GM21786 (cell line): ENCODE measurements around the gene SPDL1.

ENCODE experiments used
- ATAC-seq: cut with Tn5 transposase; IDR thresholded peaks from one replicate; pipeline ENCODE4 v1.9.1; 2021; ENCODE audit not compliant: unreplicated experiment

Gene SPDL1

DNA sequence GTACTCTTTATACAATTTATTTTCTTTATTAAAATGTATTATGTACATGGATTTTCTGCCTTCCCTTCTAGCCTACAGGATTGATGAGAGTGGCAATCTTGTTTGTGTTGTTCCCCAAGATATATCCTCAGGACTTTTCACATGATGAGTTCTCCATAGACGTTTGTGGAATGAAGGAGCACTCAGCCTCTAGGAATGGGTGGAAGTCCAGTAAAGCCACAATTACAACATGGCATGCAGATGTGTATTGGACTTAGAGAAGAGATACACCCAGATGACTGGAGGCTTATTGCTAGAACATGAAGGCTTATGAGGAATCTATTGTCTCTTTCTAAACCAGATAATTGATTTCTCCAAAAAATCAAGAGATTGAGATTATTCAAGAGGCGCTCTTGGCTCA lies 45.3 kb downstream of the SPDL1 start:
- no peak for ATAC-seq

- no peak for ATAC-seq
Observed at GRCh38 chr5:169629847-169630548, 46.4 kb downstream of the SPDL1 start.

- ATAC-seq, result no peak
Observed at GRCh38 chr5:169631360-169631759, 47.8 kb downstream of the SPDL1 start.

DNA sequence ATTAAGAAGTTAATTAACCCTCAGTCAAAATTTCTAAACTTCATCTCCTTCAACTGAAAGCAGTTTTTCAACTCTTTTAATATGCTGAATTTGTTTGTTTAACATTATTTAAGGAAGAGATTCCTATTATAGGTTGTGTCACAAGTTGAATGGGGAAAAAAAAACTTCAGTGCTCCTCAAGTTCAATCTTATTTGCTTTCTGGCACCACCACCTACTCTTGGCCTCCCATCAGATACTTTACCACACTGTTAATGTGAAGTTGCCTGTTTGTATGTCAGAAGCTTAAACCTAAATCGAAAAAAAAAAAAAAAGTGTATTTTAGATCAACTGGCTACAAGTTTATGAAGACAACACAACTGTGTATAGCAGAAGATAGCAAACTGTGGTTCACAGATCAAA lies 49.4 kb downstream of the SPDL1 start:
- no peak for ATAC-seq

DNA sequence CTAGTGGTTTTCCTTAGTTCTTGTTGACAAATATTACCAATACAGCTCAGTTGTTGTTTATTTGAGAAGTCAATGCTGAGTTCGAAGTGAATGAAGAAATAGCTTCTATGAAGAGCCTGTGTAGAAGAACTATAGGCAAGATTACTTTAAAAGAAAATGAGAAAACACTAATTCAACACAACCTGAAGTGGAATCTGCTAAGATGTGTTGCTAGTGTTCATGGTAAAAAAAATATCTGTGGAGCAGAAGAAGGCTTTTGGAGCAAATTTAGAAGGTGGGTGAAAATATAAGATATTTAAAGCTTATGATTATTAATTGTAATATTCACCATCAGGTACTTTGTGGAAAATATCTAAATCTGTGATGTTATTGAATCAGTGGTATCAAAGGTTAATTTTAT lies 51.0 kb downstream of the SPDL1 start:
- no peak for ATAC-seq

DNA sequence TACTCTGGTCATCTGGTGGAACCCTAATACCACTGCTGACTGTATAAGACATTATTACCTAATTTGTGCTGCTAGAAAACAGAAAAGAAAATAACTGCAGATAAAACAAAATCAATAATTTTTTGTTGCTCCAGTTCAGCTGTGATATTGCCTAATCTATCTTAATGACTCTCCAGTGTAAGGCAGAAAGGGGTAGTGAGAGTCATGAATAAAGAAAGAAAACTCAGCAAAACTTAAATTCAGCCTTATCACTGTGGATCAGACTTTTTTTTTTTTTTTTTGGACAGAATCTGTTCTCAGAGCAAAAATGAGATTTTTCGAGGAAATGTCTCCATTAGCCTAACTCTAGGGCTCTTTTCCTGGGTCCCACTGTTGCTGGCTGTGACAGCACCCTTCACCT lies 52.4 kb downstream of the SPDL1 start:
- ATAC-seq, result no peak

DNA sequence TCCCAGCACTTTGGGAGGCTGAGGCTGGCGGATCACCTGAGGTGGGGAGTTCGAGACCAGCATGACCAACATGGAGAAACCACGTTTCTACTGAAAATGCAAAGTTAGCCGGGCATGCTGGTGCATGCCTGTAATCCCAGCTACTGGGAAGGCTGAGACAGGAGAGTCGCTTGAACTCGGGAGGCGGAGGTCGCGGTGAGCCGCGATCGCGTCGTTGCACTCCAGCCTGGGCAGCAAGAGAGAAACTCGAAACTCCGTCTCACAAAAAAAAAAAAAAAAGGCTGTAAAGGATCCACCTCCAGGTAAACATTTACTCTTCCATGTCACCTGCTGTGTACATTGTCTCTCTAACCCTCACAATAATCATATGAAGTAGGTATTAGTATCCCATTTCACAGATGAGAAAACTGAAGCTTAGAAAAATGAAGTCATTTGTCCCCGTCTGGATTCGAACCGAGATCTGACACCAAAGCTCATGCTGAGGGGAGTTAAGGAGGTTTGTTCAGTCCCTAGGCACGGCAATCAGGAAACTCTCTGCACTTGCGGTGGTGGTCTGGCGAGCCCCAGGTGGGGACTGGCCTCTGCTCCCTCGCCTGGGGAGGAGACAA lies 53.0 kb downstream of the SPDL1 start:
- ATAC-seq, result no peak

GRCh38 chr5:169637085-169637548 lies 53.5 kb downstream of the SPDL1 start, which contains the start of gene DOCK2:
Gene DOCK2 (plus strand): TSS chr5:169637275. CDS start chr5:169637327, 52 bp downstream.
- ATAC-seq, result peak; percentile 90

- ATAC-seq, result peak; percentile 70
Observed at GRCh38 chr5:169637549-169638121, 54.1 kb downstream of the SPDL1 start.

DNA sequence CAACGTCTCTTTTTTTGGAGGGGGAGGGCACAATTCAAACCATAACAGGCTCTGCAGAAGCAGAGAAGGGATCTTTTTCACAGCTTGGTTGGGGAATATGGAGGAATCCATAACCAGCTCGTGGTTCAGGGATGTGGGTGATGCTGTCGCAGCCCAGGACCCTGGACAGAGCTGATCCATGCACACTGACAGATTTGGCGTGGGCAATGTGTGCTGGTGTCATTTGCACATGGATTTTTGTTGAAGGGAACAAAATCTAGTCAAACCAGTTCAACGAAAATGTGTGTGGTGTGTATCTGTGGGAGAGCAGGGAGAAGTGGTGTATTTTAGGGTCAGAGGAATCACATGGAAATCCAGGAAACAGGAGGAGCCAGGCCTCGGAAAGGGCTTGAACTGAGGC lies 57.7 kb downstream of the SPDL1 start:
- no peak for ATAC-seq

DNA sequence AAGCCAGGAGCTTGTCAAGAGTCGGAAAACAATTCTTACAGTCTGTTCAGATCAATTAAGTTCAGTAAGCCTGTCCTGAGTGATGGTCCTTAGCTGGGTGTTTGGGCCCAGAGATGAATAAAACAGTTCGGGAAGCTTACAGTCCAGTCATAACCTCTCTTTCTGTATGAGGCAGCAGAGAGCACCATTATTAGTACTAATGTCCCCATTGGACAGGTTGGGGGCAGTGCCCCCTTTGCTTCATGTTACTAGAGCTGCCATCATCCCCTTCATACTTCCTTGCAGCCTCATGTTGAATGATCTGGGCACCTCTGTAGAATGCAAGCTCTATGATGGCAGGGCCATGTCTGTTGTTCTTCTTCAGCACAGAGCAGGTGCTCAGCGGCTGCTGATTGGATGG lies 63.3 kb downstream of the SPDL1 start:
- no peak for ATAC-seq

DNA sequence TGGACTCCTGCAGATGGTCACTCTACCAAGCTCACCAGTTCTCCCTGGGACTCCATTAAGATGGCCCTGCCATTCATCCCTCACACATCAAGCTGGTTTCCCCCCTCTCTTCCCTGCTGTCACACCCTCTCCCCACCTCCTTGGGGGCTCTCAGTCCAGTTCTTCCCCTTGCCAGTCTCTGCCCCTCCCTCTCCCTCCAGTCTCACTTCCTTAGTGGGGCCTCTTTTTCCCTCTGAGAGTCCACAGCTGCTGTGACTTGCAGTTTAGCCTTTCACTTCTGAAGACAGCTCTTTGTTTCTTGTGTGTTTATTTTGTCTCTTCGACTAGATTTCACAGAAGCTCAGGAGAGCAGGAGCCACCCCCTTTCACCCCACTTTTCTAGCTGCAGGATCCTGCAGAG lies 64.0 kb downstream of the SPDL1 start:
- peak; percentile 54 for ATAC-seq

GRCh38 chr5:169648725-169649310 lies 65.2 kb downstream of the SPDL1 start:
- no peak for ATAC-seq

DNA sequence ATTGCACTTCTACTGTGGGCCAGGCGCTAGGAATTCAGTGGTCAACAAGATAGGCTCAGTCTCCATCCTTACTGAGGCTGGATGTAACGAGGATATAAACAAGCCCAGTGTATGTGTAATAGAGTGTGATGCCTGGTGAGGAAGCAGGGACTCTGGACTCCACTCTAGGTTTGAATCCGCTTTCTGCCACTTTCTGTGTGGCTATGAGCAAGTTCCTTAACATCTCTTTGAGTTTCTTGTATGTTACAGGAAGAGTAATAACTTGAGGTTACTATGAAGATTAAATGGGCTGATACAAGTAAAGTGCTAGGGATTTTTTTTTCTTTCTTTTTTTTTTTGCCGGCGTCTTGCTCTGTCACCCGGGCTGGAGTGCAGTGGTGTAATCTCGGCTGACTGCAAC lies 65.9 kb downstream of the SPDL1 start:
- no peak for ATAC-seq

DNA sequence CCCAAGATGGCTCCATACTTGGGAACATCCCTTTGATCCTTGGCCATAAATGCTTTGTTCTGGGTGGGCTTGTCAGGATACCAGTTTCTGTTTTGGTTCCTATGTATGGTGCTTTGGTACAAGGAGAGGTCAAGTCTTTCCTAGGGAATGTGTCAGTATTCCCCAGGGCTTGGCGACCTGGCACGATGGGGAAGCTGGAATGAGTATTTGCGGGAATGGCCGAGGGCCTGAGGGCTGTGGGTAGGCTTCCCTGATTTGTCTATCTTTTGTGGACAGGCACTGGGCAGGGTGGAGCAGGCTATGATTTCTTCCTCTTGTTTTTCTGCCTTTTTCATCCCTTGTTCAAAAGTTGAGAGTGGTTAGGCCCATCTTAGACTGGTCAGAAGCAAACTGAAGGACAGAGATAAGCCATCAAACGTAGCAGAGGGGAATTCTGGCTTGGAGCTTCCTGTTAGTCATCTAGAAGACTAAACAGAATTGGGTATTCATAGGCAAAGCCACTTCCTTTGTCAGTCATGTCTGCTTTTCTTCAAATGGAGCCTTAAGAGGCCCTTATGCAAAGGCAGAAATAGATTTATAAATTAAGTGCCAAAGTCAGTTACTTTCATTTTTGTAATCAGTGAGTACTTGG lies 67.2 kb downstream of the SPDL1 start:
- peak; percentile 52 for ATAC-seq

GRCh38 chr5:169651526-169651925 lies 68.0 kb downstream of the SPDL1 start:
- ATAC-seq, result no peak

DNA sequence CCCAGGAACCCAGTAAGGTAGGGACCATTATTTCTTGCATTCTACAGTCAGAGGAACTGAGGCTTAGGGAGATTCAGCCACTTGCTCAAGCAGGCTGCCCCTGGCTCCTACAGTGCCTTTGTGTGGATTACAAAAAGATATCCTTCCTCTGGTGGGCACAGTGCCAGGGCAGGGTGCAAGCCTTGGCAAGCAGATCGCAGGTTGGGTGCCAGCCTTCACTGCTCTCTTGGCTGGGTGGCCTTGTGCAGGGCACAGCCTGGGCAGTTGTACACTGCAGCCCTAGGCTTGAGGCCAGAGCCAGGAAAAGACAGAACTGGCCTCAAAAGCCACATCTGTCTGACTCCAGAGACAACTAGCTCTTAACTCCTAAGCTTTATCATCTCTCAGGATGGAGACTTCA lies 68.5 kb downstream of the SPDL1 start:
- no peak for ATAC-seq

DNA sequence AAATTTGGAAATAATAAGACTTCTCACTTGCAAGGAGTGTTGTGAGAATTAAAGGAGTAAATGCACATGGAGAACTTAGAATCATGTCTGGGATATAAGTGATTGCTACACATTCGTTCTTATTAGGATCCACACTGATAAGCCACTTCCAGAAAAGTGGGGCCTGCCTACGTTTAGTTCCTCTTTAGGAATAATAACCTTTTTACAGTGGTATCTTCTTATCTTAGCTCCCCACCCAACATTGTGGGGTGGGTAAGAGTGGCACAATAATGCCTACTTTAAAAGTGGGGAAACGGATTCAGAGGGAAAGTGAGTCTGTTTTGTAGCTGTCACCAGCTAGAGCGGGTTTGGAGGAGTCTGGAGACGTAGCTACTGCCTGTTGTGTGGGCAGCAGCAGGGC lies 69.5 kb downstream of the SPDL1 start:
- ATAC-seq, result no peak
